ENCODE results near the gene MIER2.

DNA sequence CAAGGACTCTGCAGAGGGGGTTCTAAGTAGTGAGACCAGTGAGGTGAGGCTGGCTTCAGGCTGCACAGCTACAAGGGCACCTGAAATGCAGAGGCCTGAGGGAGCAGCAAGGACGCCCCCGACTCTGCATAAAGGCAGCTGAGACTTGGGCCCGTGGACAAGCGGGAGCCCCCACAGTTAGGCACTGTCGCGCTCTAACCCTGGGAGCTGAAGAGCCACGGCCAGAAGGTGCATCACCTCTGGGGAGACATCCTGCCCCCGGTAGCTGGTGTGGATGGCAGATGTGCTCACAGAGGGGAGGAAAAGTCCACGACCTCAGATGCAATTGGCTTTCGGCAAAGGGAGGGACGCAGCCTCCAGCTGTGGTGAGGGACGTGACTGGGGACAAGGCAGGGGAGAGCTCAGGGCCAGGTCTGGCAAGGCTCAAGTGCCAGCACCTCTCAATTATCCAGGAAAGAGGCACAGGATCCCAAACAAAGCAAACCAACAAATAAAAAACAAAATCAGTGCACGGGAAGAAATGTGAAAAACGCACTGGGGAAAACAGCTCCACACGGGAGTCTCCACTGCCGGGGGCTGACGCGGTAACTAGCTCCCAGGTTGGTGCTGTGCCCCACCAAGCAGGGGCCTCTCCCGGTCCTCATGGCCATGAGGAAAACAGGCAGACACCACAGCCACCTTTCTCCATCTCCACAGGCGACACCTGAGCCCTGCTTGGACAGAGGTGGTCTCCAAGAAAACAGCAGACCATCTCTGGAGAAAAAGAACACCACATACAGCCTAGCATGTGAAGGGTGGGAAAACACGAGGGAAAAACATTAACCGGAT is 30.4 kb downstream of the MIER2 start:
- TF ChIP-seq, protein P1, sequence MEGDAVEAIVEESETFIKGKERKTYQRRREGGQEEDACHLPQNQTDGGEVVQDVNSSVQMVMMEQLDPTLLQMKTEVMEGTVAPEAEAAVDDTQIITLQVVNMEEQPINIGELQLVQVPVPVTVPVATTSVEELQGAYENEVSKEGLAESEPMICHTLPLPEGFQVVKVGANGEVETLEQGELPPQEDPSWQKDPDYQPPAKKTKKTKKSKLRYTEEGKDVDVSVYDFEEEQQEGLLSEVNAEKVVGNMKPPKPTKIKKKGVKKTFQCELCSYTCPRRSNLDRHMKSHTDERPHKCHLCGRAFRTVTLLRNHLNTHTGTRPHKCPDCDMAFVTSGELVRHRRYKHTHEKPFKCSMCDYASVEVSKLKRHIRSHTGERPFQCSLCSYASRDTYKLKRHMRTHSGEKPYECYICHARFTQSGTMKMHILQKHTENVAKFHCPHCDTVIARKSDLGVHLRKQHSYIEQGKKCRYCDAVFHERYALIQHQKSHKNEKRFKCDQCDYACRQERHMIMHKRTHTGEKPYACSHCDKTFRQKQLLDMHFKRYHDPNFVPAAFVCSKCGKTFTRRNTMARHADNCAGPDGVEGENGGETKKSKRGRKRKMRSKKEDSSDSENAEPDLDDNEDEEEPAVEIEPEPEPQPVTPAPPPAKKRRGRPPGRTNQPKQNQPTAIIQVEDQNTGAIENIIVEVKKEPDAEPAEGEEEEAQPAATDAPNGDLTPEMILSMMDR (IDR thresholded peaks at IDR 0.05; ENCODE audit: insufficient read depth, low read depth, low read length), result no peak
- TF ChIP-seq EZH2 (IDR thresholded peaks at IDR 0.05; ENCODE audit: insufficient read depth, low read length), result no peak
